Spleen (tissue), 7 donors: ENCODE measurements around the gene SH3D19.

Experiments
- CTCF ChIP-seq, 11 experiments: fragments of 200-600 bp in 7 of 11; fragments of 450-650 bp in 4 of 11; sonication (generic) in 4 of 11; IDR thresholded peaks in 8 of 11; conservative IDR thresholded peaks in 3 of 11; 1 replicate in 7 of 11; 2 replicates in 4 of 11; pipeline versions ENCODE4 v1.4.0 to v1.8.0; 2016 to 2021; ENCODE audit warnings: antibody characterized with exemption in 11 of 11, inconsistent platforms in 4 of 11, mild to moderate bottlenecking in 1 of 11
- POLR2A ChIP-seq, 3 donors: fragments of 450-650 bp; IDR thresholded peaks; one replicate each; pipeline ENCODE4 v1.5.1; 2017; ENCODE audit warnings: antibody characterized with exemption in 3 of 3, mild to moderate bottlenecking in 1 of 3
- donor health status: DM: no; HTN: no; CAD: no; lungs with moderate emphysema.
- donor health status: DM: no; HTN: no; CAD: no.
- donor health status: DM: no; HTN: no; CAD: no.

GRCh38 chr4:151302432-151302831 is 23.0 kb downstream of the SH3D19 start:
- TF ChIP-seq POLR2A (IDR thresholded peaks at IDR 0.05) (no peak), CTCF (IDR thresholded peaks at IDR 0.05 in 8 of 11, conservative IDR thresholded peaks at IDR 0.05 in 3 of 11) (no peak)
